H1 (cell line): ENCODE data around the gene FADS6.

ENCODE experiments used
- KDM1A ChIP-seq: fragments of 200-600, 300-600 bp; sonication (generic); IDR thresholded peaks from 2 replicates; pipeline ENCODE4 v1.7.1; 2016; ENCODE audit warnings: mild to moderate bottlenecking, low read length, borderline replicate concordance
- TF ChIP-seq, protein P1 (sequence below): IDR thresholded peaks from 2 replicates; pipeline ENCODE4 v1.6.1; 2011; ENCODE audit warnings: low read depth, mild to moderate bottlenecking, low read length; ENCODE audit not compliant: insufficient read depth

DNA sequence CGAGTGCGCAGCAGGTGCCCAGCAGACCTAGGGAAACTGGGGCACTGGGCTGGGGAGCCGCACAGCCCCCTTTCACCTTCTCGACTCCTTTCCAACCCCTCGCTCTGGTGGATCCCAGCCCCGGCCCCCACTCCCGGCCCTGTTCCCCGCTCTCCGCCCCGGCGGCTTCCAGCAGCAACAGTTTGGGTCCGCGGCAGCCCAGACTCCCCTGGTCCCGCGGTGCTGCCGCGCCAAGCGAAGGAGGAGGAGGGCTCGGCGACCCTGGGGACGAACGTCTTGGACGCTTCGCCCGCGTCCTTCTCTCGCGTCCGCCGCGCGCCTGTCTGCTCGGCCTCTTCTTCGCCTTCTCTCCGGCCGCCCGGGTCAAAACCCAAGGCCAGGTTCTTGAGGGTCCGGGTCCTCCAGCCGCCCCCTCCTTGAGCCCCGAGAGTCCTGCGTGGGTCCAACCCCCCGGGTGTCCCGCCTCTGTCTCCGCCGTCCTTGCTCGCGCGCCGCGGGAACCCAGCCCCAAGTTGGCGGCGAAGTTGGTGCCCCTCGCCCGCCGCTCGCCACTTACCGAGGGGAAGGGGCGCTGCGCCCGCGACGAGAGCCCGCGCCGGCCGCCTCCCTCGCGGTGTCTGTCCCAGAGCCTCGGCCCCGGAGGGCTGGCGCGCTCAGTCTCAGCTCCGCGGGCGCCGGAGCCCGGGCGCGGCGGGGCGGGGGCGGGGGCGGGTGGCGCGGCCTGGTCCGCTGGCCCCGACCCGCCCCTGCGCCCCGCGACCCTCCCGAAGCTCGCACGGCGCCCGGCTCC, 32.4 kb downstream of the FADS6 start:
- TF ChIP-seq KDM1A = no peak
- TF ChIP-seq, protein P1, sequence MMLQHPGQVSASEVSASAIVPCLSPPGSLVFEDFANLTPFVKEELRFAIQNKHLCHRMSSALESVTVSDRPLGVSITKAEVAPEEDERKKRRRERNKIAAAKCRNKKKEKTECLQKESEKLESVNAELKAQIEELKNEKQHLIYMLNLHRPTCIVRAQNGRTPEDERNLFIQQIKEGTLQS = no peak
